Islet precursor cell (in vitro differentiated cells): ENCODE data around the gene PCDHGA1.

Experiments
- DNase-seq: peaks from one replicate; pipeline ENCODE4 v3.0.0-alpha.2; 2018

PCDHGA1 gene

DNA sequence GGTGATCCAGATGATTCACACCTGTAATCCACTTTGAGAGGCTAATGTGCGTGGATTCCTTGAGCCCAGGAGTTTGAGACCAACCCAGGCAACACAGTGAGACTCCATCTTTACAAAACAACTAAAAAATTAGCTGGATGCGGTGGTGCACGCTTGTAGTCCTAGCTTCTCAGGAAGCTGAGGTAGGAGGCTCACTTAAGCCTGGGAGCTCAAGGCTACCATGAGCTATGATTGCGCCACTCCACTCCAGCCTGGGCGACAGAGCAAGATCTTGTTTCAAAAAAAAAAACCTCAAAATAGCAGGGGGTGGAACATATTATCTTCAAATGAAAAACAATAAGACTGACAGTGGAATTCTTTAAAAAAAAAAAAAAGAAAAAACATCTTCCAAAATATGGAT, 217.6 kb downstream of the PCDHGA1 start:
- DNase-seq: no peak

GRCh38 chr5:141557681-141558136, 227.4 kb downstream of the PCDHGA1 start:
- peak; percentile 82 for DNase-seq

DNA sequence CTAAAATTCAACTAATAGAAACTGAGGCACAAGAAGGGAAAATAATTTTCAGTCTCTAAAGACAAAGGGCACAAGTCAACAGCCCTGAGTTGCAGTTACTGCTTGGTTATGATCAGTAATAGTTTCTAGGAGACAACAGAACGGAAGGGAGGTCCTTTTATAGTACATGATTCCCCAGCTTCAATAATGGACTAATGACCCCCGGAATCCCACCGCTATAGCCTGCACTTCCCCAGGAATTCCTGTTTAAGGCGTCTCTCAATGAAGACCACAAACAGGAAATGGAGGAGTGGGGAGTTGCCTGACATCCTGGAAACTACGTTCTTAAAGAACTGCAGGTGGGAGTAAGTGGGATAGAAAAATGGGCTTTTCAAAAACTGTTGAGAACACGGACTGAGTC, 227.8 kb downstream of the PCDHGA1 start:
- no peak for DNase-seq

DNA sequence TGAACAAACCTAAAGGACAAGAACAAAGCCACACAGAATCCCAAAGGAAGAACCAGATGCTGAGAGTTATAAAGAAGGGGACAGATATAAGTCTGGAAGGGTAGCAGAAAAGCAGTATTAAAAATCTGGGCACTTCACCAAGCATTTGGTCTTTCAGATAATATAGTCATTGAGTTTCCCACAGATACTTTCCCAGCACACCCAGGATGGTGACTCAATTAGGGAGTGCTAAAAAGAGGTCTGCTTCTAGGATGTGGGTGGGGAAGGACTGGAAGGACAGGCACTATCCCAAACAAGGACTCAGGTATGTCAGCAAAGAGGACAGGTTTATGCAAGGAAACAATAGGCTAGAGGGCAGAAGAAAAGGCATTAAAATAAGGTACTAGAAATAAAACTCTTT, 229.1 kb downstream of the PCDHGA1 start:
- peak; percentile 57 for DNase-seq

GRCh38 chr5:141560151-141560550, 229.8 kb downstream of the PCDHGA1 start:
- no peak for DNase-seq

GRCh38 chr5:141560725-141561483, 230.6 kb downstream of the PCDHGA1 start:
- peak; percentile 97 for DNase-seq
